GM10847 (cell line): ENCODE data around the gene ARRB2.

ENCODE experiments used
- POLR2A ChIP-seq: IDR thresholded peaks from 2 replicates; pipeline ENCODE4 v1.6.1; 2011; ENCODE audit not compliant: insufficient read length; ENCODE audit errors: extremely low read depth

The ARRB2 gene

GRCh38 chr17:4693416-4693815 lies 17.0 kb upstream of the ARRB2 start:
- TF ChIP-seq POLR2A: no peak

- TF ChIP-seq POLR2A: no peak
Observed at GRCh38 chr17:4696437-4696805, 14.0 kb upstream of the ARRB2 start.

GRCh38 chr17:4701116-4701515 lies 9.3 kb upstream of the ARRB2 start:
- no peak for TF ChIP-seq POLR2A

GRCh38 chr17:4703330-4703691 lies 7.1 kb upstream of the ARRB2 start:
- no peak for TF ChIP-seq POLR2A

- no peak for TF ChIP-seq POLR2A
Observed at GRCh38 chr17:4704991-4705390, 5.4 kb upstream of the ARRB2 start.

- TF ChIP-seq POLR2A: no peak
Observed at GRCh38 chr17:4706121-4706520, 4.3 kb upstream of the ARRB2 start.

- no peak for TF ChIP-seq POLR2A
Observed at GRCh38 chr17:4708436-4708835, 2.0 kb upstream of the ARRB2 start.

- TF ChIP-seq POLR2A: no peak
Observed at GRCh38 chr17:4710693-4711634, 532 bp downstream of the ARRB2 start.

- TF ChIP-seq POLR2A: no peak
Observed at GRCh38 chr17:4711661-4712181, 1.3 kb downstream of the ARRB2 start.

- TF ChIP-seq POLR2A: no peak
Observed at GRCh38 chr17:4712526-4712925, 2.1 kb downstream of the ARRB2 start.

GRCh38 chr17:4715063-4715744 lies 4.8 kb downstream of the ARRB2 start:
- no peak for TF ChIP-seq POLR2A

- TF ChIP-seq POLR2A: no peak
Observed at GRCh38 chr17:4716081-4716480, 5.6 kb downstream of the ARRB2 start.

- no peak for TF ChIP-seq POLR2A
Observed at GRCh38 chr17:4717791-4718190, 7.4 kb downstream of the ARRB2 start.

GRCh38 chr17:4718276-4718675 lies 7.8 kb downstream of the ARRB2 start:
- no peak for TF ChIP-seq POLR2A

- no peak for TF ChIP-seq POLR2A
Observed at GRCh38 chr17:4719146-4719545, 8.7 kb downstream of the ARRB2 start.

- no peak for TF ChIP-seq POLR2A
Observed at GRCh38 chr17:4719684-4720221, 9.3 kb downstream of the ARRB2 start.
